Astrocyte (in vitro differentiated cells and primary cell): ENCODE measurements around the gene BTN2A1. TPM values are rescaled to one million over a fixed set of nuclear protein-coding genes. Genes with fewer than 3 reads are reported as not detected.

ENCODE experiments used
- DNase-seq: peaks from one replicate; pipeline ENCODE4 v3.0.0-alpha.2; 2010; ENCODE audit warnings: low read depth
- FAIRE-seq: peaks from 2 replicates; lab custom pipeline; 2011; peaks lifted over from hg19 to GRCh38; lab: Jason Lieb, UNC
- H2AFZ ChIP-seq: 2 replicates; pipeline ENCODE4 v1.6.0; 2012; ENCODE audit warnings: low read depth, low read length, inconsistent platforms
- H3K27ac ChIP-seq: 2 replicates; pipeline ENCODE4 v1.5.1; 2011; ENCODE audit warnings: low read depth, low read length, inconsistent platforms
- H3K27me3 ChIP-seq: 2 replicates; pipeline ENCODE4 v1.6.0; 2011; ENCODE audit warnings: low read length, inconsistent platforms; ENCODE audit not compliant: insufficient read depth
- H3K36me3 ChIP-seq: 2 replicates; pipeline ENCODE4 v1.5.1; 2011; ENCODE audit warnings: low read length, inconsistent platforms; ENCODE audit not compliant: insufficient read depth
- H3K4me1 ChIP-seq: 2 replicates; pipeline ENCODE4 v1.5.1; 2011; ENCODE audit warnings: low read length, inconsistent platforms; ENCODE audit not compliant: insufficient read depth
- H3K4me2 ChIP-seq: 2 replicates; pipeline ENCODE4 v1.6.0; 2012; ENCODE audit warnings: low read length, inconsistent platforms
- H3K4me3 ChIP-seq: 2 replicates; pipeline ENCODE4 v1.5.1; 2011; ENCODE audit warnings: low read depth, mild to moderate bottlenecking, low read length, inconsistent platforms; ENCODE audit not compliant: insufficient read depth
- H3K79me2 ChIP-seq: 2 replicates; pipeline ENCODE4 v1.6.0; 2012; ENCODE audit warnings: mild to moderate bottlenecking, low read length, inconsistent platforms; ENCODE audit not compliant: insufficient read depth
- H3K9ac ChIP-seq: 2 replicates; pipeline ENCODE4 v1.6.0; 2012; ENCODE audit warnings: mild to moderate bottlenecking, low read length, inconsistent platforms
- H3K9me3 ChIP-seq: 2 replicates; pipeline ENCODE4 v1.5.1; 2012; ENCODE audit warnings: low read depth, mild to moderate bottlenecking, low read length, inconsistent platforms; ENCODE audit not compliant: insufficient read depth
- H4K20me1 ChIP-seq: 2 replicates; pipeline ENCODE4 v1.6.0; 2012; ENCODE audit warnings: low read length, inconsistent platforms; ENCODE audit not compliant: insufficient read depth
- H3K27ac Mint-ChIP-seq: one replicate; pipeline ENCODE4 v1.8.0; 2021; ENCODE audit warnings: mild to moderate bottlenecking, mixed read lengths; ENCODE audit not compliant: unreplicated experiment
- H3K27me3 Mint-ChIP-seq: one replicate; pipeline ENCODE4 v1.8.0; 2021; ENCODE audit warnings: low read depth, mixed read lengths; ENCODE audit not compliant: unreplicated experiment
- H3K36me3 Mint-ChIP-seq: one replicate; pipeline ENCODE4 v1.8.0; 2021; ENCODE audit warnings: low read depth, mixed read lengths; ENCODE audit not compliant: unreplicated experiment
- H3K4me1 Mint-ChIP-seq: one replicate; pipeline ENCODE4 v1.8.0; 2021; ENCODE audit warnings: low read depth, mixed read lengths; ENCODE audit not compliant: unreplicated experiment
- H3K4me3 Mint-ChIP-seq: one replicate; pipeline ENCODE4 v1.8.0; 2021; ENCODE audit warnings: mild to moderate bottlenecking, moderate library complexity, mixed read lengths; ENCODE audit not compliant: unreplicated experiment
- H3K9me3 Mint-ChIP-seq: one replicate; pipeline ENCODE4 v1.8.0; 2021; ENCODE audit warnings: mild to moderate bottlenecking, mixed read lengths; ENCODE audit not compliant: unreplicated experiment
- EZH2 ChIP-seq: IDR thresholded peaks from 2 replicates; pipeline ENCODE4 v1.6.1; 2012; ENCODE audit warnings: mild to moderate bottlenecking, low read length, inconsistent platforms; ENCODE audit not compliant: insufficient read depth
- total RNA-seq: library from RNA; stranded (reverse); gene quantifications from 2 replicates; pipeline ENCODE4 v1.2.1, GENCODE V29; 2021
- TF ChIP-seq, protein P1 (sequence below): IDR thresholded peaks from 2 replicates; pipeline ENCODE4 v1.5.1; 2011; ENCODE audit warnings: low read depth, mild to moderate bottlenecking, inconsistent platforms, low read length, moderate library complexity; ENCODE audit not compliant: insufficient read depth

Gene BTN2A1
- total RNA-seq, 1 donor from 2014 or later: 50.4 TPM

DNA sequence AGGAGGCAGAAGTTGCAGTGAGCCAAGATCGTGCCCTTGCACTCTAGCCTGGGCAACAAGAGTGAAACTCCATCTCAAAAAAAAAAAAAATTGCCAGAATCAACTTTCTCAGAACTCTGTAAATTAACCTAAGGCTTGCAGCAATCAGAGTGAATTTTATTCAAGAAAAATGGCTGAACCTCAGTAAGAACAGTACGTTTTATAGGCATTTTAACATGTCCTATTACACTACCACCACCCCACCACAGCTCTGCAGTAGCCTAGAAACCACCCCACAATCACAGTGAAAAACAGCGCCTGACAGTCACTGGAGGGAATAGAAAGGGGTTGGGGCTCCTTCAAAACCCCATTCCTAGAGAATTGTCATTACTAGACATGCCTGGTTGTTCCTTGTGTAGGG, 26.0 kb downstream of the BTN2A1 start:
- peaks cover 7% of the 10 kb centered on the region for H3K9me3 Mint-ChIP-seq
- Histone ChIP-seq H3K9me3 (peaks cover 6% of the 10 kb centered on the region), H3K27ac (no peak overlapping the region), H3K4me3 (no peak overlapping the region), H2AFZ (no peak overlapping the region), H3K79me2 (no peaks in the 10 kb centered on the region), H3K36me3 (no peaks in the 10 kb centered on the region), H3K4me1 (no peaks in the 10 kb centered on the region), H4K20me1 (no peaks in the 10 kb centered on the region), H3K9ac (no peak overlapping the region), H3K27me3 (no peaks in the 10 kb centered on the region), H3K4me2 (no peak overlapping the region)
- H3K4me3 Mint-ChIP-seq: no peak overlapping the region
- no peak for DNase-seq
- TF ChIP-seq, protein P1, sequence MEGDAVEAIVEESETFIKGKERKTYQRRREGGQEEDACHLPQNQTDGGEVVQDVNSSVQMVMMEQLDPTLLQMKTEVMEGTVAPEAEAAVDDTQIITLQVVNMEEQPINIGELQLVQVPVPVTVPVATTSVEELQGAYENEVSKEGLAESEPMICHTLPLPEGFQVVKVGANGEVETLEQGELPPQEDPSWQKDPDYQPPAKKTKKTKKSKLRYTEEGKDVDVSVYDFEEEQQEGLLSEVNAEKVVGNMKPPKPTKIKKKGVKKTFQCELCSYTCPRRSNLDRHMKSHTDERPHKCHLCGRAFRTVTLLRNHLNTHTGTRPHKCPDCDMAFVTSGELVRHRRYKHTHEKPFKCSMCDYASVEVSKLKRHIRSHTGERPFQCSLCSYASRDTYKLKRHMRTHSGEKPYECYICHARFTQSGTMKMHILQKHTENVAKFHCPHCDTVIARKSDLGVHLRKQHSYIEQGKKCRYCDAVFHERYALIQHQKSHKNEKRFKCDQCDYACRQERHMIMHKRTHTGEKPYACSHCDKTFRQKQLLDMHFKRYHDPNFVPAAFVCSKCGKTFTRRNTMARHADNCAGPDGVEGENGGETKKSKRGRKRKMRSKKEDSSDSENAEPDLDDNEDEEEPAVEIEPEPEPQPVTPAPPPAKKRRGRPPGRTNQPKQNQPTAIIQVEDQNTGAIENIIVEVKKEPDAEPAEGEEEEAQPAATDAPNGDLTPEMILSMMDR: no peak
- no peak for TF ChIP-seq EZH2
- H3K27ac Mint-ChIP-seq: no peak overlapping the region
- FAIRE-seq: no peak
- H3K36me3 Mint-ChIP-seq: peaks cover 2% of the 10 kb centered on the region
- peaks cover 4% of the 10 kb centered on the region for H3K27me3 Mint-ChIP-seq
- H3K4me1 Mint-ChIP-seq: peaks cover 9% of the 10 kb centered on the region

DNA sequence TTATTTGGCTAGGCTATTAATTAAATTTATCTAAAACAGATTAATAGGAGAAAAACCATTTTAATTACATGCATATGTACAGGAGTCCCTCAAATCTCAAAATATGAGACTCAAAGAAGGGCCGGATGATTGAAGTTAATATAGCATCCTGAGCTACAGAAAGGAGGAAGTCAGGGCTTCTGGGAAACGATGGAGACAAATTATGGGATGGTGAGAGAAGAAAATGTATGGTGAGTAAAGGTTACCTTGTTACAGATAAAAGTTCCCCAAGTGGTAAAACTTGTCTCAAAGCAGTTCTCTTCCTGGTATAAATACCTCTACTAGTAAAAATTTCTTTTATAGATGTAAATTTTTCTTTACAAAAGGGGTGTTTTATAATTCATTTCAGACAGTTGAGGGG, 26.4 kb downstream of the BTN2A1 start:
- Histone ChIP-seq H3K36me3 (no peaks in the 10 kb centered on the region), H4K20me1 (no peaks in the 10 kb centered on the region), H2AFZ (no peak overlapping the region), H3K9me3 (peaks cover 6% of the 10 kb centered on the region), H3K4me2 (no peak overlapping the region), H3K4me3 (no peak overlapping the region), H3K79me2 (no peaks in the 10 kb centered on the region), H3K27ac (no peak overlapping the region), H3K9ac (no peak overlapping the region), H3K27me3 (no peaks in the 10 kb centered on the region), H3K4me1 (no peaks in the 10 kb centered on the region)
- Mint-ChIP-seq H3K9me3 (peaks cover 7% of the 10 kb centered on the region), H3K27me3 (peaks cover 4% of the 10 kb centered on the region), H3K4me3 (no peak overlapping the region), H3K27ac (no peak overlapping the region), H3K36me3 (peaks cover 2% of the 10 kb centered on the region), H3K4me1 (peaks cover 6% of the 10 kb centered on the region)
- no peak for DNase-seq
- no peak for FAIRE-seq
- TF ChIP-seq, protein P1: no peak
- no peak for TF ChIP-seq EZH2

DNA sequence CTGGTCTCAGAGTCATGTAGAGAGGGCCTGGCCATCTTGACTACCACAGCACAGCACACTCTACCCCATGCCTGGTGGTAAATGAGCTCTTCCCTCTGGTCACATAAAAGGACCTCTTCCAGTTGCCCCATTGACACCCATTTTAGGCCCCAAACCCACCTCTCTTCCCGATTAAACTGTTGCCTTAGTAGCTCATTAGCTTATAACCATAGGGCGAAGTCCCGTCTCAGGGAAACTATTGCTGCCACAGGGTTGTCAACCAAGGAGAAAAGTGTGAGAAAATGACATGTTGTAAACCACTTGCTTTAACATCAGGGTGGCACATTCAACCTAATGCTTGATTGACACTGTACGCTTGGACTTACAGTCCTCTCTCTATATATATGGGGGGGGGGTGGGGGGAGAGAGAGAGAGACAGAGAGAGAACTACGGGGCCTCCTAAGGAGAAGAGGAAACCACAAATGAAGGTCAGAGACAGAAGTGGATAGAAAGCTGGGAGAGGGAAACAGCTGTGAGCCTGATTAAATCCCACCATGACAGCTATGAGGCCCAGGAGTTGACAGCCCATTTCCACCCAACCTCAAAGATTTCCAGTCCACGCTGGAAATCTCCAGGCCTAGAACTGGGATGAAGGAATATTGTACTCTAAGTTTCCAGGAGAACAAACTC, 27.5 kb downstream of the BTN2A1 start:
- no peak overlapping the region for H3K4me3 Mint-ChIP-seq

More for the DNA sequence above, 27.5 kb downstream of the BTN2A1 start:
- peaks cover 4% of the 10 kb centered on the region for H3K27me3 Mint-ChIP-seq
- Histone ChIP-seq H3K4me2 (no peak overlapping the region), H4K20me1 (no peaks in the 10 kb centered on the region), H3K79me2 (no peaks in the 10 kb centered on the region), H3K4me3 (no peak overlapping the region), H3K9me3 (peaks cover 6% of the 10 kb centered on the region), H3K27ac (no peak overlapping the region), H2AFZ (no peak overlapping the region), H3K9ac (no peak overlapping the region), H3K27me3 (no peaks in the 10 kb centered on the region), H3K4me1 (no peaks in the 10 kb centered on the region), H3K36me3 (no peaks in the 10 kb centered on the region)
- DNase-seq (no peak), FAIRE-seq (no peak)
- H3K9me3 Mint-ChIP-seq: peaks cover 7% of the 10 kb centered on the region
- TF ChIP-seq, protein P1: no peak
- no peak for TF ChIP-seq EZH2
- H3K4me1 Mint-ChIP-seq: no peaks in the 10 kb centered on the region
- peaks cover 2% of the 10 kb centered on the region for H3K36me3 Mint-ChIP-seq
- H3K27ac Mint-ChIP-seq: no peak overlapping the region
